Suprapubic skin (tissue), 4 donors: Measurements from ENCODE around the gene PET117. TPM values are rescaled to one million over a fixed set of nuclear protein-coding genes. Genes with fewer than 3 reads are reported as not detected.
"Not testable (repeated sequence)": the region's sequence is repeated elsewhere in the genome, so short reads cannot be mapped to it uniquely, and the experiment has no call there.

Experiments
- DNase-seq, 2 donors: peaks; one replicate each; pipeline ENCODE4 v3.0.0-alpha.2; 2019; ENCODE audit warnings: low spot score in 2 of 2
- H3K27ac ChIP-seq: fragments of 200-600 bp; sonication (generic); one replicate; pipeline ENCODE4 v1.5.1; 2019
- H3K27me3 ChIP-seq: fragments of 200-600 bp; sonication (generic); one replicate; pipeline ENCODE4 v1.5.1; 2019
- H3K36me3 ChIP-seq: fragments of 200-600 bp; sonication (generic); one replicate; pipeline ENCODE4 v1.5.1; 2019
- H3K4me1 ChIP-seq: fragments of 200-600 bp; sonication (generic); one replicate; pipeline ENCODE4 v1.5.1; 2019
- H3K4me3 ChIP-seq: fragments of 200-600 bp; sonication (generic); one replicate; pipeline ENCODE4 v1.5.1; 2019; ENCODE audit warnings: mild to moderate bottlenecking
- H3K9me3 ChIP-seq: fragments of 200-600 bp; sonication (generic); one replicate; pipeline ENCODE4 v1.5.1; 2019
- CTCF ChIP-seq, 2 donors: fragments of 200-600 bp in 1 of 2; fragments of 450-650 bp in 1 of 2; sonication (generic) in 1 of 2; IDR thresholded peaks; one replicate each; pipeline ENCODE4 v1.5.1; 2016 to 2019; ENCODE audit warnings: antibody characterized with exemption in 2 of 2, mild to moderate bottlenecking in 1 of 2, moderate library complexity in 1 of 2
- EP300 ChIP-seq: sonication (generic); formaldehyde crosslinking; IDR thresholded peaks from one replicate; pipeline ENCODE4 v1.6.1; 2017; ENCODE audit warnings: antibody characterized with exemption
- POLR2A ChIP-seq, 2 donors: fragments of 450-650 bp; IDR thresholded peaks; one replicate each; pipeline ENCODE4 v1.6.1; 2017; ENCODE audit warnings: antibody characterized with exemption in 2 of 2, mild to moderate bottlenecking in 2 of 2, moderate library complexity in 2 of 2
- POLR2AphosphoS5 ChIP-seq, 3 donors: sonication (generic); formaldehyde crosslinking; IDR thresholded peaks; one replicate each; pipeline ENCODE4 v1.6.1; 2017; ENCODE audit warnings: antibody characterized with exemption in 3 of 3
- WGBS: methylation state at CpG from one replicate; pipeline ENCODE4 v1.1.5; 2018; 5-methylcytosine and 5-hydroxymethylcytosine counted together
- total RNA-seq, 4 donors: library from RNA; depleted of rRNA; stranded (reverse); fragments of >200 nt; gene quantifications; one replicate each; pipeline ENCODE4 v1.1.0, GENCODE V29; 2016

Gene PET117
- total RNA-seq = 10 to 100 TPM; 12.3 to 20.3 (median 17.7) TPM

- peaks cover 6% of the 10 kb centered on the region for H3K36me3 ChIP-seq
- peak within 1 kb of the TSS; percentile 90 for H3K27ac ChIP-seq
- H3K4me3 ChIP-seq = peak within 1 kb of the TSS; percentile 85
- peaks cover 36% of the 10 kb centered on the region for H3K4me1 ChIP-seq
- no peaks in the 10 kb centered on the region for H3K9me3 ChIP-seq
- peak; percentile 88 to 90 for DNase-seq
- no peak for TF ChIP-seq EP300
- TF ChIP-seq POLR2AphosphoS5 (IDR thresholded peaks at IDR 0.05) = peak in 1 of 3 donors; percentile 96
- TF ChIP-seq POLR2A (IDR thresholded peaks at IDR 0.05) = peak in 1 of 2 donors; percentile 42
- H3K27me3 ChIP-seq = no peaks in the 10 kb centered on the region
- under 1% methylated on average over 34 of the region's 87 CpGs for WGBS
Observed at GRCh38 chr20:18137412-18138265, at the start of gene PET117, which contains the start of gene KAT14. Gene PET117, plus strand, starts transcription at chr20:18137863. Its CDS starts 93 bp downstream, at chr20:18137956. Gene KAT14, plus strand, starts transcription at chr20:18137863. Its CDS starts 4,798 bp downstream, at chr20:18142661.

- not testable (repeated sequence) for DNase-seq, H3K27me3 ChIP-seq, H3K36me3 ChIP-seq, H3K27ac ChIP-seq, H3K4me3 ChIP-seq, H3K4me1 ChIP-seq, H3K9me3 ChIP-seq
- 97% methylated on average over 3 of the region's 3 CpGs for WGBS
Observed at GRCh38 chr20:18088298-18088697, 49.4 kb upstream of the PET117 start.

GRCh38 chr20:18088841-18089240 lies 48.8 kb upstream of the PET117 start:
- not testable (repeated sequence) for H3K27ac ChIP-seq, DNase-seq, H3K36me3 ChIP-seq, H3K9me3 ChIP-seq, H3K4me1 ChIP-seq, H3K27me3 ChIP-seq, H3K4me3 ChIP-seq
- WGBS = 96% methylated on average over 11 of the region's 11 CpGs

- no peaks in the 10 kb centered on the region for H3K36me3 ChIP-seq
- no peak overlapping the region for H3K27ac ChIP-seq
- TF ChIP-seq POLR2AphosphoS5 (IDR thresholded peaks at IDR 0.05) = no peak
- no peak for TF ChIP-seq CTCF (IDR thresholded peaks at IDR 0.05)
- TF ChIP-seq EP300 = no peak
- TF ChIP-seq POLR2A (IDR thresholded peaks at IDR 0.05) = no peak
- H3K27me3 ChIP-seq = no peaks in the 10 kb centered on the region
- no peaks in the 10 kb centered on the region for H3K9me3 ChIP-seq
- H3K4me1 ChIP-seq = no peaks in the 10 kb centered on the region
- DNase-seq = no peak
- H3K4me3 ChIP-seq = no peak overlapping the region
- 47% methylated on average over 3 of the region's 3 CpGs for WGBS
Observed at GRCh38 chr20:18090044-18090443, 47.6 kb upstream of the PET117 start.

GRCh38 chr20:18090477-18090876 lies 47.2 kb upstream of the PET117 start:
- no peak for DNase-seq
- H3K27me3 ChIP-seq = no peaks in the 10 kb centered on the region
- no peaks in the 10 kb centered on the region for H3K9me3 ChIP-seq
- WGBS = 94% methylated on average over 10 of the region's 10 CpGs
- no peaks in the 10 kb centered on the region for H3K4me1 ChIP-seq
- no peaks in the 10 kb centered on the region for H3K36me3 ChIP-seq
- TF ChIP-seq CTCF (IDR thresholded peaks at IDR 0.05) (no peak), POLR2A (IDR thresholded peaks at IDR 0.05) (no peak), POLR2AphosphoS5 (IDR thresholded peaks at IDR 0.05) (no peak), EP300 (no peak)
- H3K4me3 ChIP-seq = no peak overlapping the region
- H3K27ac ChIP-seq = no peak overlapping the region

- Histone ChIP-seq H3K36me3 (no peaks in the 10 kb centered on the region), H3K4me3 (no peak overlapping the region), H3K27me3 (no peaks in the 10 kb centered on the region), H3K4me1 (no peaks in the 10 kb centered on the region), H3K27ac (no peak overlapping the region), H3K9me3 (no peaks in the 10 kb centered on the region)
- TF ChIP-seq POLR2A (IDR thresholded peaks at IDR 0.05) (no peak), POLR2AphosphoS5 (IDR thresholded peaks at IDR 0.05) (no peak), CTCF (IDR thresholded peaks at IDR 0.05) (no peak), EP300 (no peak)
- WGBS = 63% methylated on average over 7 of the region's 7 CpGs
- DNase-seq = no peak
Observed at GRCh38 chr20:18091623-18092022, 46.0 kb upstream of the PET117 start.
